WTC11 (cell line): ENCODE results near the gene BBOF1. TPM values are rescaled to one million over a fixed set of nuclear protein-coding genes. Genes with fewer than 3 reads are reported as not detected.

Source experiments
- ATAC-seq: fragments of 200-7000 bp; cut with Tn5 transposase; 2 replicates; pipeline ENCODE4 v1.10.0; 2021; ENCODE audit warnings: mild to moderate bottlenecking, moderate library complexity
- Bru-seq: library from RNA; stranded (reverse); fragments of 400-500 nt; gene quantifications from one replicate; lab custom pipeline; 2021; lab: Mats Ljungman, UMichigan
- CTCF ChIA-PET: fragments of 300-600 bp; sonication (Branson Sonifier 250); formaldehyde crosslinking; loops from one replicate; lab custom pipeline; 2021; ENCODE audit warnings: antibody characterized with exemption; lab: Charles Lee
- POLR2A ChIA-PET: fragments of 350-600 bp; sonication (Branson Sonifier 250); formaldehyde crosslinking; loops from one replicate; lab custom pipeline; 2021; ENCODE audit warnings: antibody characterized with exemption; lab: Charles Lee
- DNase-seq: peaks from one replicate; pipeline ENCODE4 v3.0.0; 2021; ENCODE audit warnings: low spot score
- H3K27ac Mint-ChIP-seq: 2 replicates; pipeline ENCODE4 v1.8.0; 2021; ENCODE audit warnings: mixed read lengths
- H3K27me3 Mint-ChIP-seq: 2 replicates; pipeline ENCODE4 v1.8.0; 2021; ENCODE audit warnings: low read depth, mild to moderate bottlenecking, moderate library complexity, mixed read lengths
- H3K36me3 Mint-ChIP-seq: 2 replicates; pipeline ENCODE4 v1.8.0; 2021; ENCODE audit warnings: mixed read lengths
- H3K4me1 Mint-ChIP-seq: 2 replicates; pipeline ENCODE4 v1.8.0; 2022; ENCODE audit warnings: mixed read lengths
- H3K4me3 Mint-ChIP-seq: 2 replicates; pipeline ENCODE4 v1.8.0; 2021; ENCODE audit warnings: mild to moderate bottlenecking, moderate library complexity, mixed read lengths
- H3K9me3 Mint-ChIP-seq: 2 replicates; pipeline ENCODE4 v1.8.0; 2021; ENCODE audit warnings: mixed read lengths
- ATF1 ChIP-seq: sonication (generic); formaldehyde crosslinking; IDR thresholded peaks from 2 replicates; pipeline ENCODE4 v1.8.1; 2023; ENCODE audit warnings: mild to moderate bottlenecking, moderate library complexity, missing genetic modification reagents
- ELF4 ChIP-seq: sonication (generic); formaldehyde crosslinking; IDR thresholded peaks from 2 replicates; pipeline ENCODE4 v1.8.1; 2022; ENCODE audit warnings: low read depth, mild to moderate bottlenecking, moderate library complexity, missing genetic modification reagents
- ETV6 ChIP-seq: sonication (generic); formaldehyde crosslinking; IDR thresholded peaks from 2 replicates; pipeline ENCODE4 v1.8.1; 2022; ENCODE audit warnings: mild to moderate bottlenecking, missing genetic modification reagents
- GABPB1 ChIP-seq: sonication (generic); formaldehyde crosslinking; IDR thresholded peaks from 2 replicates; pipeline ENCODE4 v1.8.1; 2023; ENCODE audit warnings: mild to moderate bottlenecking, missing genetic modification reagents
- GRHL2 ChIP-seq: fragments of 250-450 bp; sonication (Bioruptor Pico); IDR thresholded peaks from 2 replicates; pipeline ENCODE4 v1.8.0; 2022; ENCODE audit warnings: mild to moderate bottlenecking, moderate library complexity; ENCODE audit not compliant: insufficient replicate concordance, severe bottlenecking
- JAZF1 ChIP-seq: fragments of 250-450 bp; sonication (Bioruptor Pico); IDR thresholded peaks from 2 replicates; pipeline ENCODE4 v1.9.0; 2021; ENCODE audit warnings: moderate library complexity, mild to moderate bottlenecking, inconsistent platforms
- MXD4 ChIP-seq: fragments of 250-450 bp; sonication (Bioruptor Pico); IDR thresholded peaks from 2 replicates; pipeline ENCODE4 v1.8.0; 2021; ENCODE audit warnings: mild to moderate bottlenecking, moderate library complexity, borderline replicate concordance
- NR1H2 ChIP-seq: sonication (generic); formaldehyde crosslinking; IDR thresholded peaks from 2 replicates; pipeline ENCODE4 v1.9.0; 2021; ENCODE audit warnings: mild to moderate bottlenecking, moderate library complexity, missing genetic modification reagents
- NR2C2 ChIP-seq: sonication (generic); formaldehyde crosslinking; IDR thresholded peaks from 2 replicates; pipeline ENCODE4 v1.8.0; 2022; ENCODE audit warnings: mild to moderate bottlenecking, missing genetic modification reagents
- PRDM15 ChIP-seq: sonication (generic); formaldehyde crosslinking; IDR thresholded peaks from 2 replicates; pipeline ENCODE4 v1.8.0; 2022; ENCODE audit warnings: missing genetic modification reagents
- RELA ChIP-seq: sonication (generic); formaldehyde crosslinking; IDR thresholded peaks from 2 replicates; pipeline ENCODE4 v1.8.1; 2022; ENCODE audit warnings: missing genetic modification reagents, mild to moderate bottlenecking, borderline replicate concordance
- SP1 ChIP-seq: sonication (generic); formaldehyde crosslinking; conservative IDR thresholded peaks from 2 replicates; pipeline ENCODE4 v1.8.1; 2022; ENCODE audit warnings: missing genetic modification reagents
- TCF7 ChIP-seq: sonication (generic); formaldehyde crosslinking; IDR thresholded peaks from 2 replicates; pipeline ENCODE4 v1.8.0; 2022; ENCODE audit warnings: mild to moderate bottlenecking, low read depth, missing genetic modification reagents, moderate library complexity
- TEAD1 ChIP-seq: sonication (generic); formaldehyde crosslinking; IDR thresholded peaks from 2 replicates; pipeline ENCODE4 v1.8.0; 2022; ENCODE audit warnings: mild to moderate bottlenecking, missing genetic modification reagents
- TP53 ChIP-seq: sonication (generic); formaldehyde crosslinking; IDR thresholded peaks from 2 replicates; pipeline ENCODE4 v1.8.1; 2023; ENCODE audit warnings: mild to moderate bottlenecking, missing genetic modification reagents
- ZNF121 ChIP-seq: sonication (generic); formaldehyde crosslinking; IDR thresholded peaks from 2 replicates; pipeline ENCODE4 v1.8.0; 2023; ENCODE audit warnings: missing genetic modification reagents
- long read RNA-seq, 3 experiments: library from RNA in 1 of 3; library from capped mRNA in 1 of 3; library from polyadenylated mRNA in 1 of 3; unstranded in 2 of 3; stranded (forward) in 1 of 3; transcript quantifications; one replicate each; pipeline ENCODE4 v2.0.0, GENCODE V29; 2021
- total RNA-seq: library from RNA; stranded (reverse); gene quantifications from 3 replicates; pipeline ENCODE4 v1.2.3, GENCODE V29; 2021
- TF ChIP-seq, protein P1 (sequence below): sonication (generic); formaldehyde crosslinking; IDR thresholded peaks from 2 replicates; pipeline ENCODE4 v1.8.0; 2023; ENCODE audit warnings: mild to moderate bottlenecking, missing genetic modification reagents
- TF ChIP-seq, protein P2 (sequence below): sonication (generic); formaldehyde crosslinking; IDR thresholded peaks from 2 replicates; pipeline ENCODE4 v1.8.0; 2022; ENCODE audit warnings: mild to moderate bottlenecking, missing genetic modification reagents
- TF ChIP-seq, protein P3 (sequence below): fragments of 250-450 bp; sonication (Bioruptor Pico); IDR thresholded peaks from 2 replicates; pipeline ENCODE4 v1.9.0; 2021; ENCODE audit warnings: moderate library complexity, mild to moderate bottlenecking, inconsistent platforms, borderline replicate concordance
- TF ChIP-seq, protein P4 (sequence below): fragments of 250-450 bp; sonication (Bioruptor Pico); IDR thresholded peaks from 2 replicates; pipeline ENCODE4 v2.1.2; 2022; ENCODE audit warnings: mild to moderate bottlenecking, moderate library complexity
- TF ChIP-seq, protein P5 (sequence below): fragments of 250-450 bp; sonication (Bioruptor Pico); conservative IDR thresholded peaks from 2 replicates; pipeline ENCODE4 v1.9.0; 2021; ENCODE audit warnings: mild to moderate bottlenecking

BBOF1 gene, protein sequence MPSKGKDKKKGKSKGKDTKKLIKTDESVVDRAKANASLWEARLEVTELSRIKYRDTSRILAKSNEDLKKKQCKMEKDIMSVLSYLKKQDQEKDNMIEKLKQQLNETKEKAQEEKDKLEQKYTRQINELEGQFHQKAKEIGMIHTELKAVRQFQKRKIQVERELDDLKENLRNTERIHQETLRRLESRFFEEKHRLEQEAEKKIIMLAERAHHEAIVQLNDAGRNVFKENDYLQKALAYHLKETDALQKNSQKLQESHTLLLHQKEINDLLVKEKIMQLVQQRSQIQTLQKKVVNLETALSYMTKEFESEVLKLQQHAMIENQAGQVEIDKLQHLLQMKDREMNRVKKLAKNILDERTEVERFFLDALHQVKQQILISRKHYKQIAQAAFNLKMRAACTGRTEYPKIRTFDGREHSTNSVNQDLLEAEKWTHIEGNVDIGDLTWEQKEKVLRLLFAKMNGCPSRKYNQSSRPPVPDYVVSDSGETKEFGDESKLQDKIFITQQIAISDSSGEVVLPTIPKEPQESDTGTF
- 0.48 to 0.98 TPM (median 0.73 TPM) in 3 replicates for total RNA-seq
- Bru-seq, nascent RNA = percentile 21 among the genes with signal in this experiment
- long read RNA-seq, experiment 1, partial matches to known transcripts = 0 of 1 reads
- long read RNA-seq, experiment 1, other reads (novel, unspliced or antisense) = 1 of 1 reads
- long read RNA-seq, experiment 2, partial matches to known transcripts = 0 of 1 reads
- long read RNA-seq, experiment 2, other reads (novel, unspliced or antisense) = 1 of 1 reads
- long read RNA-seq, experiment 3 = 0 reads

DNA sequence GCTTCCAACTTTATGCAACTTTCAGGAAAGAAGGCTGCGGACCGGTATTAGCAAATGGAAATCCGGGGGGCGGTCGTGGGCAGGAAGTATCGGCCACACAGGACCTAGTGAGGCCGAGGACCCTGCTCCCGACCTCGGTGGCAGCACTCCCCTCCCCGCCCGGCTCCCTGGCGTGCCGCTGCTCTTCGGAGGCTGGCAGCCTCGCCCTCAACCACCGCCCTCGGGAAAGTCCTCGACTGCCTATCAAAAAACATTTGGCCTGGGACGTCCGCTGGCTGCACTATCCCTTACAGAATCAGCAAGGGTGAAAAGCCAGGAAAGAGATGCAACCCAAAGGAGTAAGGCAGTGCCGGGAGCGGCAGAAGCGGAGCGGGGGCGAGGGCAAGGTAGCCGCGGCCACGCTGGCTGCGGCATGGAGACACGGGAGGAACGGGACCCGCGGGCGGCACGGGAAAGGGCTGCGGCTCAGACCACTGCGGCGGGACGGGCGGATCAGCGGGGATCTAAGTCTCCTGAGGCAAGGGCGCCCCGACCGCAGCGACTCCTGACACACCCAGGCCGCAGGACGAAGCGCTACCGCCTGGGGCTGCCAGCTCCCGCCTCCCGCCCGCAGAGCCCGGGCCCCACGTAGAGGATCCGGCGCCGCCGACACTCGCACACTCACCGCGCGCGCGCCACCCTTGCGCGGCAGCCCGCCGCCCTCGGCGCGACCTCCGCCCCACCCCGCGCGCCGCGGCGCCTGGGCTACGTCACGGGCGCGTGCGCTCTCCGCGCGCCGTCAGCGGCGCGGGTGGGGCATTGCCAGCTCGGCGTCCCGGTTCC, at the start of gene BBOF1, which contains the start of gene ENTPD5:
Gene BBOF1 (plus strand): TSS at position 764 of the 822 bp plus-strand sequence. CDS start 130 bp downstream, outside the sequence.
Gene ENTPD5 (minus strand): TSS at position 703 of the 822 bp plus-strand sequence. CDS start 31,186 bp downstream, outside the sequence.
- peak; percentile 68 for DNase-seq
- TF ChIP-seq RELA (CRISPR knock-in tag) (no peak), ATF1 (CRISPR knock-in tag) (no peak), MXD4 (CRISPR knock-in tag) (no peak), TP53 (CRISPR knock-in tag) (0 out of 2 replicates have a peak, but pooled peaks have one; percentile 75), GRHL2 (CRISPR knock-in tag) (no peak), ZNF121 (CRISPR knock-in tag) (no peak), GABPB1 (CRISPR knock-in tag) (0 out of 2 replicates have a peak, but pooled peaks have one; percentile 21), SP1 (CRISPR knock-in tag) (peak; percentile 70), PRDM15 (no peak), TCF7 (no peak), NR2C2 (CRISPR knock-in tag) (no peak), TEAD1 (CRISPR knock-in tag) (no peak), NR1H2 (CRISPR knock-in tag) (no peak), ELF4 (no peak), JAZF1 (no peak), ETV6 (no peak; the same call in 1 of the 2 replicates)
- TF ChIP-seq, protein P1, sequence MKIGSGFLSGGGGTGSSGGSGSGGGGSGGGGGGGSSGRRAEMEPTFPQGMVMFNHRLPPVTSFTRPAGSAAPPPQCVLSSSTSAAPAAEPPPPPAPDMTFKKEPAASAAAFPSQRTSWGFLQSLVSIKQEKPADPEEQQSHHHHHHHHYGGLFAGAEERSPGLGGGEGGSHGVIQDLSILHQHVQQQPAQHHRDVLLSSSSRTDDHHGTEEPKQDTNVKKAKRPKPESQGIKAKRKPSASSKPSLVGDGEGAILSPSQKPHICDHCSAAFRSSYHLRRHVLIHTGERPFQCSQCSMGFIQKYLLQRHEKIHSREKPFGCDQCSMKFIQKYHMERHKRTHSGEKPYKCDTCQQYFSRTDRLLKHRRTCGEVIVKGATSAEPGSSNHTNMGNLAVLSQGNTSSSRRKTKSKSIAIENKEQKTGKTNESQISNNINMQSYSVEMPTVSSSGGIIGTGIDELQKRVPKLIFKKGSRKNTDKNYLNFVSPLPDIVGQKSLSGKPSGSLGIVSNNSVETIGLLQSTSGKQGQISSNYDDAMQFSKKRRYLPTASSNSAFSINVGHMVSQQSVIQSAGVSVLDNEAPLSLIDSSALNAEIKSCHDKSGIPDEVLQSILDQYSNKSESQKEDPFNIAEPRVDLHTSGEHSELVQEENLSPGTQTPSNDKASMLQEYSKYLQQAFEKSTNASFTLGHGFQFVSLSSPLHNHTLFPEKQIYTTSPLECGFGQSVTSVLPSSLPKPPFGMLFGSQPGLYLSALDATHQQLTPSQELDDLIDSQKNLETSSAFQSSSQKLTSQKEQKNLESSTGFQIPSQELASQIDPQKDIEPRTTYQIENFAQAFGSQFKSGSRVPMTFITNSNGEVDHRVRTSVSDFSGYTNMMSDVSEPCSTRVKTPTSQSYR (CRISPR knock-in tag) = no peak
- TF ChIP-seq, protein P2, sequence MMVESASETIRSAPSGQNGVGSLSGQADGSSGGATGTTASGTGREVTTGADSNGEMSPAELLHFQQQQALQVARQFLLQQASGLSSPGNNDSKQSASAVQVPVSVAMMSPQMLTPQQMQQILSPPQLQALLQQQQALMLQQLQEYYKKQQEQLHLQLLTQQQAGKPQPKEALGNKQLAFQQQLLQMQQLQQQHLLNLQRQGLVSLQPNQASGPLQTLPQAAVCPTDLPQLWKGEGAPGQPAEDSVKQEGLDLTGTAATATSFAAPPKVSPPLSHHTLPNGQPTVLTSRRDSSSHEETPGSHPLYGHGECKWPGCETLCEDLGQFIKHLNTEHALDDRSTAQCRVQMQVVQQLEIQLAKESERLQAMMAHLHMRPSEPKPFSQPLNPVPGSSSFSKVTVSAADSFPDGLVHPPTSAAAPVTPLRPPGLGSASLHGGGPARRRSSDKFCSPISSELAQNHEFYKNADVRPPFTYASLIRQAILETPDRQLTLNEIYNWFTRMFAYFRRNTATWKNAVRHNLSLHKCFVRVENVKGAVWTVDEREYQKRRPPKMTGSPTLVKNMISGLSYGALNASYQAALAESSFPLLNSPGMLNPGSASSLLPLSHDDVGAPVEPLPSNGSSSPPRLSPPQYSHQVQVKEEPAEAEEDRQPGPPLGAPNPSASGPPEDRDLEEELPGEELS (CRISPR knock-in tag) = peak; percentile 24; the same call in 1 of the 2 replicates
- TF ChIP-seq, protein P3, sequence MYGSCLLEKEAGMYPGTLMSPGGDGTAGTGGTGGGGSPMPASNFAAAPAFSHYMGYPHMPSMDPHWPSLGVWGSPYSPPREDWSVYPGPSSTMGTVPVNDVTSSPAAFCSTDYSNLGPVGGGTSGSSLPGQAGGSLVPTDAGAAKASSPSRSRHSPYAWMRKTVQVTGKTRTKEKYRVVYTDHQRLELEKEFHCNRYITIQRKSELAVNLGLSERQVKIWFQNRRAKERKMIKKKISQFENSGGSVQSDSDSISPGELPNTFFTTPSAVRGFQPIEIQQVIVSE (CRISPR knock-in tag) = no peak
- TF ChIP-seq, protein P4, sequence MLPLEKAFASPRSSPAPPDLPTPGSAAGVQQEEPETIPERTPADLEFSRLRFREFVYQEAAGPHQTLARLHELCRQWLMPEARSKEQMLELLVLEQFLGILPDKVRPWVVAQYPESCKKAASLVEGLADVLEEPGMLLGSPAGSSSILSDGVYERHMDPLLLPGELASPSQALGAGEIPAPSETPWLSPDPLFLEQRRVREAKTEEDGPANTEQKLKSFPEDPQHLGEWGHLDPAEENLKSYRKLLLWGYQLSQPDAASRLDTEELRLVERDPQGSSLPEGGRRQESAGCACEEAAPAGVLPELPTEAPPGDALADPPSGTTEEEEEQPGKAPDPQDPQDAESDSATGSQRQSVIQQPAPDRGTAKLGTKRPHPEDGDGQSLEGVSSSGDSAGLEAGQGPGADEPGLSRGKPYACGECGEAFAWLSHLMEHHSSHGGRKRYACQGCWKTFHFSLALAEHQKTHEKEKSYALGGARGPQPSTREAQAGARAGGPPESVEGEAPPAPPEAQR (CRISPR knock-in tag) = no peak
- TF ChIP-seq, protein P5, sequence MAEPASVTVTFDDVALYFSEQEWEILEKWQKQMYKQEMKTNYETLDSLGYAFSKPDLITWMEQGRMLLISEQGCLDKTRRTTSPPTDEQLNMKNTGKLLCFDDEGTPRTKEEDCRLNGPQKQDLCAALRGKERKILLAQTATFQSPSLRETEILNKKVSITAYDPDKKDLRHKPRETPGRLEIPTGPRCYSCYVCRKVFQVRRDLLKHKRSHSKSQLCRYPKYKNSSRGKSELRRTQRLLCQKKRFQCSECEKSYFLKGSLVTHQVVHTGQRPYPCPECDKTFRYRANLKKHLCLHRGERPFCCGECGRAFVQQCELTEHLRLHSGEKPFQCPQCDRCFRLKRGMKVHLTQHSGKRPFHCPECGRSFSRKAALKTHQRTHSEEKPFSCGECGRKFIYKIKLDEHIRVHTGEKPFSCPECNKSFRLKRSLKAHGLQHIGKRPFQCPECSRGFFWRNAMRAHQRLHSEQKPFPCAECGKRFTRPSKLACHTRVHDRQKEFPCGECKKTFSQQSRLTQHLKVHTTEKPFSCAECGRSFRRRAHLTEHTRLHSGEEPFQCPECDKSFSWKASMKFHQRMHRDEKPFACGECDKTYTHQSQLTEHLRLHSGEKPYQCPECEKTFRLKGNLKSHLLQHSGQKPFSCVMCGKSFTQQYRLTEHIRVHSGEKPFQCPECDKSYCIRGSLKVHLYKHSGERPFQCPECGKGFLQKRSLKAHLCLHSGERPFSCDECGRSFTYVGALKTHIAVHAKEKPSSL (CRISPR knock-in tag) = no peak

More for the DNA sequence above, at the start of gene BBOF1, which contains the start of gene ENTPD5:
- Mint-ChIP-seq H3K27ac (no peak within 1 kb of the TSS; the same call in 1 of the 2 replicates), H3K9me3 (no peaks in the 10 kb centered on the region), H3K36me3 (no peaks in the 10 kb centered on the region), H3K27me3 (peaks cover 21% of the 10 kb centered on the region), H3K4me1 (peaks cover 8% of the 10 kb centered on the region), H3K4me3 (peak within 1 kb of the TSS; percentile 83)
- ATAC-seq = peak; percentile 81
- CTCF ChIA-PET = interaction anchor here (0.6 kb wide), 1 partner anchor 16 kb away, joined by 3 read pairs; no protein-coding TSS in a partner anchor
- POLR2A ChIA-PET = interaction anchor here (0.6 kb wide), 1 partner anchor 67 kb away, joined by 4 read pairs; no protein-coding TSS in a partner anchor
